Calu3 (cell line): Measurements from ENCODE around the gene LCE1E. TPM values are rescaled to one million over a fixed set of nuclear protein-coding genes. Genes with fewer than 3 reads are reported as not detected.

ENCODE experiments used
- BruUV-seq: library from RNA; stranded (reverse); fragments of 400-500 nt; replicated peaks from 2 replicates; lab custom pipeline; 2021; lab: Mats Ljungman, UMichigan
- CTCF ChIA-PET: fragments of 300-600 bp; sonication (Branson Sonifier 250); formaldehyde crosslinking; loops from one replicate; lab custom pipeline; 2022; ENCODE audit warnings: antibody characterized with exemption; lab: Charles Lee
- DNase-seq: peaks from one replicate; pipeline ENCODE4 v3.0.0; 2022
- H3K27ac Mint-ChIP-seq: one replicate; pipeline ENCODE4 v1.8.0; 2022; ENCODE audit warnings: mixed read lengths; ENCODE audit not compliant: unreplicated experiment
- H3K27me3 Mint-ChIP-seq: one replicate; pipeline ENCODE4 v1.8.0; 2022; ENCODE audit warnings: mixed read lengths; ENCODE audit not compliant: unreplicated experiment
- H3K36me3 Mint-ChIP-seq: one replicate; pipeline ENCODE4 v1.8.0; 2022; ENCODE audit warnings: mild to moderate bottlenecking, moderate library complexity, mixed read lengths; ENCODE audit not compliant: insufficient read depth, unreplicated experiment
- H3K4me1 Mint-ChIP-seq: one replicate; pipeline ENCODE4 v1.8.0; 2022; ENCODE audit warnings: mild to moderate bottlenecking, low read depth, mixed read lengths; ENCODE audit not compliant: unreplicated experiment
- H3K4me3 Mint-ChIP-seq: one replicate; pipeline ENCODE4 v1.8.0; 2022; ENCODE audit warnings: mild to moderate bottlenecking, low read depth, moderate library complexity, mixed read lengths; ENCODE audit not compliant: unreplicated experiment
- H3K9me3 Mint-ChIP-seq: one replicate; pipeline ENCODE4 v1.8.0; 2022; ENCODE audit warnings: low read depth, mixed read lengths; ENCODE audit not compliant: unreplicated experiment
- CTCF ChIP-seq: fragments of 200-600 bp; IDR thresholded peaks from one replicate; pipeline ENCODE4 v1.8.0; 2022; ENCODE audit warnings: antibody characterized with exemption; ENCODE audit not compliant: unreplicated experiment
- intact Hi-C: fragments of 100-400 bp; cut with micrococcal nuclease; formaldehyde crosslinking; loops from one replicate; pipeline ENCODE4 v1.10.0; 2022; ENCODE audit not compliant: unreplicated experiment
- total RNA-seq: library from RNA; stranded (reverse); gene quantifications from 2 replicates; pipeline ENCODE4 v1.2.3, GENCODE V29; 2022

LCE1E gene
- total RNA-seq, 1 experiment from 2014 or later: not detected

GRCh38 chr1:152752225-152752624 lies 33.8 kb upstream of the LCE1E start:
- no peak for DNase-seq
- no peaks in the 10 kb centered on the region for H3K9me3 Mint-ChIP-seq
- H3K27me3 Mint-ChIP-seq: peaks cover 82% of the 10 kb centered on the region
- no TSS peak for BruUV-seq
- no peaks in the 10 kb centered on the region for H3K36me3 Mint-ChIP-seq
- no peak overlapping the region for H3K27ac Mint-ChIP-seq
- intact Hi-C loops: no loop called here
- TF ChIP-seq CTCF: no peak
- CTCF ChIA-PET: interaction anchor here (0.5 to 0.7 kb wide), 4 partner anchors 25 to 499 kb away, joined by 3 read pairs; no protein-coding TSS in a partner anchor
- H3K4me1 Mint-ChIP-seq: no peaks in the 10 kb centered on the region
- H3K4me3 Mint-ChIP-seq: no peak overlapping the region

GRCh38 chr1:152753586-152753985 lies 32.5 kb upstream of the LCE1E start:
- CTCF ChIA-PET: no interaction called here
- H3K36me3 Mint-ChIP-seq: no peaks in the 10 kb centered on the region
- H3K4me3 Mint-ChIP-seq: no peak overlapping the region
- H3K4me1 Mint-ChIP-seq: no peaks in the 10 kb centered on the region
- no peak for TF ChIP-seq CTCF
- intact Hi-C loops: no loop called here
- no TSS peak for BruUV-seq
- H3K9me3 Mint-ChIP-seq: no peaks in the 10 kb centered on the region
- no peak overlapping the region for H3K27ac Mint-ChIP-seq
- no peak for DNase-seq
- H3K27me3 Mint-ChIP-seq: peaks cover 96% of the 10 kb centered on the region

- intact Hi-C loops: no loop called here
- Mint-ChIP-seq H3K4me3 (no peak overlapping the region), H3K27me3 (peaks cover 97% of the 10 kb centered on the region), H3K9me3 (no peaks in the 10 kb centered on the region), H3K27ac (no peak overlapping the region), H3K4me1 (no peaks in the 10 kb centered on the region), H3K36me3 (no peaks in the 10 kb centered on the region)
- no TSS peak for BruUV-seq
- DNase-seq: no peak
- CTCF ChIA-PET: no interaction called here
- TF ChIP-seq CTCF: no peak
Observed at GRCh38 chr1:152756872-152757271, 29.2 kb upstream of the LCE1E start.

GRCh38 chr1:152757747-152758146 lies 28.3 kb upstream of the LCE1E start, which contains the start of gene KPRP:
KPRP (plus strand) TSS chr1:152758025; CDS start chr1:152759589, 1,564 bp downstream.
- DNase-seq: no peak
- no peak within 1 kb of the TSS for H3K27ac Mint-ChIP-seq
- TF ChIP-seq CTCF: no peak
- no TSS peak for BruUV-seq
- intact Hi-C loops: no loop called here
- no peaks in the 10 kb centered on the region for H3K36me3 Mint-ChIP-seq
- H3K9me3 Mint-ChIP-seq: no peaks in the 10 kb centered on the region
- H3K4me1 Mint-ChIP-seq: no peaks in the 10 kb centered on the region
- no peak within 1 kb of the TSS for H3K4me3 Mint-ChIP-seq
- CTCF ChIA-PET: no interaction called here
- peaks cover 97% of the 10 kb centered on the region for H3K27me3 Mint-ChIP-seq
